Mesangial cell (primary cell): ENCODE data around the gene COL4A2. TPM values are rescaled to one million over a fixed set of nuclear protein-coding genes. Genes with fewer than 3 reads are reported as not detected.

Experiments used
- total RNA-seq: library from RNA; depleted of rRNA; stranded (reverse); fragments of >200 nt; gene quantifications from 2 replicates; pipeline ENCODE4 v1.2.3, GENCODE V29; 2015

The COL4A2 gene
- 1,081 and 2,076 TPM in 2 replicates for total RNA-seq

GRCh38 chr13:110306960-110307766 is at the start of gene COL4A2, which contains the start of gene COL4A1:
Gene COL4A2, plus strand, starts transcription at chr13:110307284. Its CDS starts 620 bp downstream, at chr13:110307904.
Gene COL4A1, minus strand, starts transcription at chr13:110307157. Its CDS starts 130 bp downstream, at chr13:110307027.

GRCh38 chr13:110561344-110562035 is 254.4 kb downstream of the COL4A2 start, which contains the start of gene RAB20:
Gene RAB20, minus strand, starts transcription at chr13:110561722. Its CDS starts 203 bp downstream, at chr13:110561519.

Other genes with a start within 250 kb of the COL4A2 start
- gene COL4A1, start 127 bp upstream of the COL4A2 start, total RNA-seq: 1,287 and 1,642 TPM in 2 replicates